Right lobe of liver (tissue), 6 donors: ENCODE data around the gene MCTP2. TPM values are rescaled to one million over a fixed set of nuclear protein-coding genes. Genes with fewer than 3 reads are reported as not detected.

ENCODE experiments used
- ATAC-seq, 4 donors: fragments of 200-7000 bp; cut with Tn5 transposase; one replicate each; pipeline ENCODE4 v1.9.1; 2020; ENCODE audit warnings: mild to moderate bottlenecking in 4 of 4, moderate library complexity in 4 of 4
- DNase-seq, 3 donors: peaks; one replicate each; pipeline ENCODE4 v3.0.0-alpha.2; 2020
- H3K27ac ChIP-seq, 3 donors: fragments of 200-600 bp; one replicate each; pipeline ENCODE4 v1.8.0; 2022
- H3K27me3 ChIP-seq, 2 donors: fragments of 200-600 bp; one replicate each; pipeline ENCODE4 v1.8.0; 2022
- H3K36me3 ChIP-seq, 4 donors: fragments of 200-600 bp; sonication (generic) in 1 of 4; one replicate each; pipeline versions ENCODE4 v1.5.1 to v1.8.0; 2017 to 2022; ENCODE audit warnings: control low read depth in 1 of 4
- H3K4me1 ChIP-seq, 4 donors: fragments of 200-600 bp; sonication (generic) in 1 of 4; one replicate each; pipeline versions ENCODE4 v1.5.1 to v1.8.0; 2017 to 2022; ENCODE audit warnings: control low read depth in 1 of 4
- H3K4me3 ChIP-seq, 3 donors: fragments of 200-600 bp; one replicate each; pipeline ENCODE4 v1.8.0; 2022
- H3K9me3 ChIP-seq, 4 donors: fragments of 200-600 bp; sonication (generic) in 1 of 4; one replicate each; pipeline versions ENCODE4 v1.5.1 to v1.8.0; 2017 to 2022; ENCODE audit warnings: control low read depth in 1 of 4
- POLR2A ChIP-seq: fragments of 450-650 bp; IDR thresholded peaks from one replicate; pipeline ENCODE4 v1.6.1; 2017; ENCODE audit warnings: antibody characterized with exemption, mild to moderate bottlenecking
- WGBS: methylation state at CpG from one replicate; pipeline ENCODE4 v1.1.6; 2018; ENCODE audit warnings: low coverage, low lambda C conversion rate; ENCODE audit not compliant: insufficient coverage; ENCODE audit errors: missing lambda C conversion rate; 5-methylcytosine and 5-hydroxymethylcytosine counted together
- intact Hi-C, 2 donors: fragments of 100-400 bp; cut with DNase I; formaldehyde crosslinking; loops; one replicate each; pipeline versions ENCODE4 v1.11.2 to v1.14.1; 2022
- total RNA-seq, 6 experiments: library from RNA; depleted of rRNA in 2 of 6; stranded (reverse); fragments of >200 nt in 2 of 6; fragmentation: NEBNext Ultra II Directional in 3 of 6; extraction: Animal tissue kit (Norgen Biotek cat#: 25700) in 3 of 6; gene quantifications; one replicate each; pipeline versions ENCODE4 v1.1.0 to v1.2.4, GENCODE V29; 2016 to 2023
- TF ChIP-seq, protein P1 (sequence below), 4 donors: fragments of 200-600 bp in 3 of 4; fragments of 450-650 bp in 1 of 4; IDR thresholded peaks; one replicate each; pipeline versions ENCODE4 v1.5.1 to v1.8.0; 2016 to 2022; ENCODE audit warnings: antibody characterized with exemption in 4 of 4, mild to moderate bottlenecking in 2 of 4
- donor health status: DM: no; HTN: yes; CAD: no.
- donor health status: DM: no; HTN: no; CAD: no.
- donor health status: DM: no; HTN: no; CAD: no.
- donor health status: DM: no; HTN: yes; CAD: no.
- donor health status: DM: no; HTN: yes; CAD: no.

Gene MCTP2
- total RNA-seq, 6 experiments from 2014 or later = 1.8 to 5.3 (median 2.9) TPM

DNA sequence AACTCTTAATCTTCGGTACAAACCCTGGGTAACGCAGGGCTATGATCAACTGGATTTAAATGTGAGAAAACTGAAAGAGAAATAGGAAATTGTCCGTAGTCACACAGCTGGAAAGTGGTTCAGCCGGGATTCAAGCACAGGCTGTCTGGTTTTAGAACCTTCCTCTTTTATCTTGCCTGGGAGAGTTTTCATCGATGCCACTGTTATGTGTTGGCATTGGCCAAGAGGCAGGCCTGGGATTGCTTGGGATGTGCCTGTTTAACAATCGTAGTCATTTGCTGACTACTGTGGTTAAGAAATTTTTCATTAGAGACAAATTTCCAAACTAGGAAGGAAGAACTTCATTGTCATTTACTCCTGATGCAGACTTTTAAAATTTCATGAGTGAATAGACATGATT is 4.3 kb downstream of the MCTP2 start:
- WGBS = 54% methylated on average over 6 of the region's 6 CpGs
- Histone ChIP-seq H3K4me1 (peaks cover 0 to 17% (median 0%) of the 10 kb centered on the region in 4 donors), H3K36me3 (no peaks in the 10 kb centered on the region), H3K4me3 (no peak overlapping the region), H3K27me3 (no peaks in the 10 kb centered on the region), H3K27ac (no peak overlapping the region), H3K9me3 (no peaks in the 10 kb centered on the region)
- no peak for TF ChIP-seq POLR2A
- TF ChIP-seq, protein P1, sequence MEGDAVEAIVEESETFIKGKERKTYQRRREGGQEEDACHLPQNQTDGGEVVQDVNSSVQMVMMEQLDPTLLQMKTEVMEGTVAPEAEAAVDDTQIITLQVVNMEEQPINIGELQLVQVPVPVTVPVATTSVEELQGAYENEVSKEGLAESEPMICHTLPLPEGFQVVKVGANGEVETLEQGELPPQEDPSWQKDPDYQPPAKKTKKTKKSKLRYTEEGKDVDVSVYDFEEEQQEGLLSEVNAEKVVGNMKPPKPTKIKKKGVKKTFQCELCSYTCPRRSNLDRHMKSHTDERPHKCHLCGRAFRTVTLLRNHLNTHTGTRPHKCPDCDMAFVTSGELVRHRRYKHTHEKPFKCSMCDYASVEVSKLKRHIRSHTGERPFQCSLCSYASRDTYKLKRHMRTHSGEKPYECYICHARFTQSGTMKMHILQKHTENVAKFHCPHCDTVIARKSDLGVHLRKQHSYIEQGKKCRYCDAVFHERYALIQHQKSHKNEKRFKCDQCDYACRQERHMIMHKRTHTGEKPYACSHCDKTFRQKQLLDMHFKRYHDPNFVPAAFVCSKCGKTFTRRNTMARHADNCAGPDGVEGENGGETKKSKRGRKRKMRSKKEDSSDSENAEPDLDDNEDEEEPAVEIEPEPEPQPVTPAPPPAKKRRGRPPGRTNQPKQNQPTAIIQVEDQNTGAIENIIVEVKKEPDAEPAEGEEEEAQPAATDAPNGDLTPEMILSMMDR (IDR thresholded peaks at IDR 0.05) = no peak
- intact Hi-C loops = no loop called here
- DNase-seq (no peak), ATAC-seq (no peak)

DNA sequence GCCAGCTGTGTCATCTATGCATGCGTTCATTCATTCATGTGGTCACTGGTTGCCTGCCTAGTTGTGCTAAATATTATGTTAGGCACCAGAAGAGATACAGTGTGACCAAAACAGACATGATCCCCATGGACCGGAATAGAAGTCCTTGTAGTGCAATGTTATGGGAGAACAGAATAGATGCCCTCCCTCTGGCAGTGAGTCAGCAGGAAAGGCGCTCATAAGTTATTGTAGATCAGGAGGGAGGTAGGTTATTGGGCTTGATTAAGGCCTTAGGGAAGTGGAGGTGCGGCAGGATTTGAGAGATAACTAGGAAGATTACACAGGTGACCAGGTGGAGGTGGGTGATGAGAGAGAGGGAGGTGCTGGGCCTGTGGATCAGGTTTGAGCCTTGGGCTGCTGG is 5.2 kb downstream of the MCTP2 start:
- no peaks in the 10 kb centered on the region for H3K9me3 ChIP-seq
- peaks cover 0 to 9% (median 0%) of the 10 kb centered on the region in 4 donors for H3K4me1 ChIP-seq
- DNase-seq (no peak), ATAC-seq (no peak)
- no peaks in the 10 kb centered on the region for H3K36me3 ChIP-seq
- no peak overlapping the region for H3K27ac ChIP-seq
- TF ChIP-seq, protein P1 (IDR thresholded peaks at IDR 0.05) = no peak
- no peak for TF ChIP-seq POLR2A
- no peaks in the 10 kb centered on the region for H3K27me3 ChIP-seq
- H3K4me3 ChIP-seq = no peak overlapping the region
- intact Hi-C loops = no loop called here
- 84% methylated on average over 4 of the region's 4 CpGs for WGBS

DNA sequence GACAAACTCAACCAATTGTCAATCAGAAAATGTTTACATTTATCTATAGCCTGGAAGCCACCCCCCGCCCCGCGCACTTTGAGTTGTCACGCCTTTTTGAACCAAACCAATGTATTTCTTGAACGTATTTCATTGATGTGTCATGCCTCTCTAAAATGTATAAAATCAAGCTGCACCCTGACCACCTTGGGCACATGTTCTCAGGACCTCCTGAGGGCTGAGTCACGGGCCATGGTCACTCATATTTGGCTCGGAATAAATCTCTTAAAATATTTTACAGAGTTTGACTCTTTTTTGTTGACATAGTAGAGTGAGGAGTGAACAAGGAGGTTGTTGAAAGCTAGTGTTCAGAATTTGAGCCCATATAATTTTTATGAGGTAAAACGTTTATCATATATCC is 6.5 kb downstream of the MCTP2 start:
- Histone ChIP-seq H3K27ac (no peak overlapping the region), H3K4me1 (peaks cover 0 to 6% (median 0%) of the 10 kb centered on the region in 4 donors), H3K9me3 (no peaks in the 10 kb centered on the region), H3K36me3 (no peaks in the 10 kb centered on the region), H3K27me3 (no peaks in the 10 kb centered on the region), H3K4me3 (no peak overlapping the region)
- WGBS = 70% methylated on average over 8 of the region's 8 CpGs
- ATAC-seq = no peak
- no peak for DNase-seq
- intact Hi-C loops = no loop called here
- TF ChIP-seq POLR2A = no peak

DNA sequence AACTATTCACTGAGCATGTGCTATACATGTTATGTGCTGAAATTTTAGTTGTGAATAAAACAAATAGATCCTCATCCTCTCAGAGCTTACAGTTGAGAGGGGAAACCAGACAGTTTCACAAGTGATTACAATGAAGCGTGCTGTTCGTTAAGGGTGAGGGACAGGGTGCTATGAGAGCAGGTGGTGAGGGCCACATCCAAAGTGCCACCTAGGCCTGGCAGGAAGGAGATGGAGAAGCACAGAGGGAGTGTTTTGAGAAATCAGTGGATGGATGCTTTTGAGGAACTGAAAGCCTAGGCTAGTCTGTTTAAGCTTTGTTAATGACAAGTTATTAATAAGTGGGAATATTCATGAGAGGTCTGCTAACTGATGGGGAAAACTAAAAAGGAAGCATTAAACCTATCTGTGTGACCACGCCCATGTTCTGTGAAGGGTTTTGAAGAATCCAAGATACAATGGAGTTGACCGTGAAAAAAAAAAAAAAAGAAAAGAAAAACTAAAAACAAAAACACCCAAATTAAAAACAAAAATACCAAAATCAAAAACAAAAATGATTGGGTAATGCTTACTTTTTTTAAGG is 7.3 kb downstream of the MCTP2 start:
- TF ChIP-seq POLR2A = no peak
- TF ChIP-seq, protein P1 (IDR thresholded peaks at IDR 0.05) = no peak
- DNase-seq = no peak
- no peak for ATAC-seq
- WGBS = 43% methylated on average over 4 of the region's 4 CpGs
- Histone ChIP-seq H3K27ac (no peak overlapping the region), H3K36me3 (no peaks in the 10 kb centered on the region), H3K4me3 (no peak overlapping the region), H3K9me3 (no peaks in the 10 kb centered on the region), H3K4me1 (peaks cover 0 to 6% (median 0%) of the 10 kb centered on the region in 4 donors), H3K27me3 (no peaks in the 10 kb centered on the region)
- intact Hi-C loops = no loop called here

DNA sequence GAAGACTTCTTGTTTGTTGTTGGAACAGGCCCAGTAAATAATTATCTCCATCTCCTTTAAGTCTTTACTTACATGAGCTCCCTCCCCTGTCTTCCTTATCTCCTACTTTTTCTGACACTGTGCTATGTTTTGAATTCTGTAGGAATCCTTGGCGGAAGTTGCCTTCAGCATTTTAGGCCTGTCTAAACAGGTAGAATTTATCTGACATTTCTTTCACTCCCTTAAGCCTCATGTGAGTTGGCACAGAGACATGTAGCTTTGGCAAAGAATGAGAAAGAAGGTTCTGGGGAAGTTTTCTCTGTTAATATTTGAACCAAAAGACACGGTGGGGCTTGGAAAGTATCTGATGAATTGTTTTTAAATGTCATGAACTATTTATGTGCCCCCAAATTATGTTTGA is 8.1 kb downstream of the MCTP2 start:
- 35% methylated on average over 2 of the region's 2 CpGs for WGBS
- Histone ChIP-seq H3K36me3 (no peaks in the 10 kb centered on the region), H3K4me1 (peaks cover 0 to 6% (median 0%) of the 10 kb centered on the region in 4 donors), H3K27me3 (no peaks in the 10 kb centered on the region), H3K27ac (peak overlapping the region in 1 of 3 donors; percentile 49), H3K9me3 (no peaks in the 10 kb centered on the region), H3K4me3 (no peak overlapping the region)
- DNase-seq = no peak
- intact Hi-C loops = no loop called here
- no peak for TF ChIP-seq POLR2A
- TF ChIP-seq, protein P1 (IDR thresholded peaks at IDR 0.05) = no peak
- peak; percentile 61 to 67 (median 63) for ATAC-seq
